Spleen (tissue), 11 donors: ENCODE measurements around the gene MCHR1. TPM values are rescaled to one million over a fixed set of nuclear protein-coding genes. Genes with fewer than 3 reads are reported as not detected.

ENCODE experiments used
- DNase-seq: peaks from one replicate; pipeline ENCODE4 v3.0.0-alpha.2; 2020
- H3K27ac ChIP-seq, 8 donors: fragments of 200-600 bp; sonication (generic) in 7 of 8; 1 replicate in 4 of 8; 2 replicates in 4 of 8; pipeline versions ENCODE4 v1.5.0 to v1.8.0; 2016 to 2021; ENCODE audit warnings: inconsistent platforms in 4 of 8, mild to moderate bottlenecking in 4 of 8, moderate library complexity in 1 of 8
- H3K27me3 ChIP-seq, 7 donors: fragments of 200-600 bp; sonication (generic) in 6 of 7; replicated peaks in 1 of 7; 1 replicate in 4 of 7; 2 replicates in 3 of 7; pipeline versions ENCODE4 v1.5.0 to v1.8.0; 2016 to 2021; ENCODE audit warnings: inconsistent platforms in 3 of 7, mild to moderate bottlenecking in 1 of 7
- H3K36me3 ChIP-seq, 6 donors: fragments of 200-600 bp; sonication (generic) in 5 of 6; 1 replicate in 4 of 6; 2 replicates in 2 of 6; pipeline versions ENCODE4 v1.5.0 to v1.8.0; 2016 to 2021; ENCODE audit warnings: inconsistent platforms in 2 of 6
- H3K4me1 ChIP-seq, 6 donors: fragments of 200-600 bp; sonication (generic) in 5 of 6; 1 replicate in 3 of 6; 2 replicates in 3 of 6; pipeline versions ENCODE4 v1.5.0 to v1.8.0; 2016 to 2021; ENCODE audit warnings: inconsistent platforms in 3 of 6
- H3K4me3 ChIP-seq, 8 donors: fragments of 200-600 bp; sonication (generic) in 7 of 8; 1 replicate in 4 of 8; 2 replicates in 4 of 8; pipeline versions ENCODE4 v1.5.0 to v1.8.0; 2016 to 2021; ENCODE audit warnings: inconsistent platforms in 4 of 8, mild to moderate bottlenecking in 4 of 8, moderate library complexity in 2 of 8
- H3K9me3 ChIP-seq, 8 donors: fragments of 200-600 bp; sonication (generic) in 7 of 8; 1 replicate in 4 of 8; 2 replicates in 4 of 8; pipeline versions ENCODE4 v1.5.0 to v1.8.0; 2016 to 2021; ENCODE audit warnings: inconsistent platforms in 4 of 8
- POLR2A ChIP-seq, 3 donors: fragments of 450-650 bp; IDR thresholded peaks; one replicate each; pipeline ENCODE4 v1.5.1; 2017; ENCODE audit warnings: antibody characterized with exemption in 3 of 3, mild to moderate bottlenecking in 1 of 3
- POLR2AphosphoS5 ChIP-seq, 3 donors: sonication (generic); formaldehyde crosslinking; IDR thresholded peaks; one replicate each; pipeline ENCODE4 v1.5.1; 2017; ENCODE audit warnings: antibody characterized with exemption in 3 of 3
- WGBS, 5 donors: extraction: QIAGEN DNeasy Blood & Tissue Kit in 3 of 5; methylation state at CpG; one replicate each; pipeline versions ENCODE4 v1.1.5 to v1.1.7; 2013 to 2018; 5-methylcytosine and 5-hydroxymethylcytosine counted together
- intact Hi-C: fragments of 100-400 bp; cut with DNase I; formaldehyde crosslinking; loops from one replicate; pipeline ENCODE4 v1.15.0; 2023; ENCODE audit warnings: low total_unique reads
- polyA plus RNA-seq, 3 donors: library from polyadenylated mRNA; stranded (reverse); fragments of 200-250 nt; gene quantifications; one replicate each; pipeline ENCODE4 v1.2.1, GENCODE V29; 2013
- total RNA-seq, 7 donors: library from RNA; depleted of rRNA in 3 of 7; stranded (reverse); fragments of >200 nt in 3 of 7; fragmentation: NEBNext Ultra II Directional in 4 of 7; extraction: Animal tissue kit (Norgen Biotek cat#: 25700) in 4 of 7; gene quantifications; one replicate each; pipeline versions ENCODE4 v1.1.0 to v1.2.1, GENCODE V29; 2016 to 2021
- TF ChIP-seq, protein P1 (sequence below), 11 experiments: fragments of 200-600 bp in 7 of 11; fragments of 450-650 bp in 4 of 11; sonication (generic) in 4 of 11; IDR thresholded peaks in 8 of 11; conservative IDR thresholded peaks in 3 of 11; 1 replicate in 7 of 11; 2 replicates in 4 of 11; pipeline versions ENCODE4 v1.4.0 to v1.8.0; 2016 to 2021; ENCODE audit warnings: antibody characterized with exemption in 11 of 11, inconsistent platforms in 4 of 11, mild to moderate bottlenecking in 1 of 11
- donor health status: healthy with polysubstance abuse.
- donor health status: DM: no; HTN: no; CAD: no; lungs with moderate emphysema.
- donor health status: DM: no; HTN: no; CAD: no.
- donor health status: Bipolar disorder and iron deficiency.
- donor health status: healthy.
- donor health status: DM: no; HTN: no; CAD: no.
- donor health status: DM: yes; HTN: yes; CAD: no.

The MCHR1 gene
- total and polyA plus RNA-seq, 10 donors, result 0.10 to 0.70 (median 0.23) TPM; not detected in 5

DNA sequence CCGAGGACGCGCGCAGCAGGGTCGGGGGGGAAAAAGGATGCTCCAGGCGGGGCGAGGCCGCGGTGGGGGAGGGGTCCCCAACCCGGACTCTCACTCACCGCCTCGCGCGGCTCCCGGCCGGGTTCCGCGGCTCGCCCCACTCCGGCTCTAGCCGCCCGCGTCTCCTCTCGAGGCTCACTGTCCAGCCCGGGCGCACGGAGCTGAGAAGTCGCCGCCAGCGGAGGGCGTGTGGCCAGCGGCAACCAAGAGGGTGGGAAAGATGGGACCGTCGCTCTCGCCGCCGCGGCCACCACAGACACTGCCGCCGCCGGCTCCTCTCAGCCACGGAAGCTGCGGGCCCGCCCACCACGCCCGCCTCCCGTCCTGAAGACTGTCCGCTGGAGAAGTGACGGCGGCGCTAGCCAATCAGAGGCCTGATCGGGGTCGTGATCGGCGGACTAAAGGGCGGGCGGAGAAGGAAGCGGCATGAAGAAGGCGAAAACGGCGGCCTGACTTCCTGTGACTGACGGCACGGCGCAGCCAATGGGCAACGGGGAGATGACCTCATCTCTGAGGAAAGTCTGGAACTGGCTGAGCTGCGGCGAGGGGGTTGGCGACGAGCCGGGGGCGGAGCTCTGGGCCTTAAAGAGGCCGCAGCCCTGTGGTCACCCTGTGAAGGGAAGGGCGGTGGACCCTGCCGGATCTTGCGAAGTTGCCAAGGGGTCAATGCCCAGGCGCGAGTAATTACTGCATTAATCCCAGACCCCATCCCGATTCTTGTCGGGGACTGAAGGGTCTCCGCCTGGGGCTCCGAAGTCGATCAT, 42.7 kb upstream of the MCHR1 start, which contains the start of gene MRTFA:
TSS of gene MRTFA (minus strand) at position 340 of the 803 bp plus-strand sequence.
- H3K27ac ChIP-seq, result peak within 1 kb of the TSS; percentile 93 to 97 (median 95)
- TF ChIP-seq POLR2A (IDR thresholded peaks at IDR 0.05) (peak; percentile 60 to 95 (median 90)), POLR2AphosphoS5 (IDR thresholded peaks at IDR 0.05) (peak; percentile 98 to 99 (median 99))
- TF ChIP-seq, protein P1, sequence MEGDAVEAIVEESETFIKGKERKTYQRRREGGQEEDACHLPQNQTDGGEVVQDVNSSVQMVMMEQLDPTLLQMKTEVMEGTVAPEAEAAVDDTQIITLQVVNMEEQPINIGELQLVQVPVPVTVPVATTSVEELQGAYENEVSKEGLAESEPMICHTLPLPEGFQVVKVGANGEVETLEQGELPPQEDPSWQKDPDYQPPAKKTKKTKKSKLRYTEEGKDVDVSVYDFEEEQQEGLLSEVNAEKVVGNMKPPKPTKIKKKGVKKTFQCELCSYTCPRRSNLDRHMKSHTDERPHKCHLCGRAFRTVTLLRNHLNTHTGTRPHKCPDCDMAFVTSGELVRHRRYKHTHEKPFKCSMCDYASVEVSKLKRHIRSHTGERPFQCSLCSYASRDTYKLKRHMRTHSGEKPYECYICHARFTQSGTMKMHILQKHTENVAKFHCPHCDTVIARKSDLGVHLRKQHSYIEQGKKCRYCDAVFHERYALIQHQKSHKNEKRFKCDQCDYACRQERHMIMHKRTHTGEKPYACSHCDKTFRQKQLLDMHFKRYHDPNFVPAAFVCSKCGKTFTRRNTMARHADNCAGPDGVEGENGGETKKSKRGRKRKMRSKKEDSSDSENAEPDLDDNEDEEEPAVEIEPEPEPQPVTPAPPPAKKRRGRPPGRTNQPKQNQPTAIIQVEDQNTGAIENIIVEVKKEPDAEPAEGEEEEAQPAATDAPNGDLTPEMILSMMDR (IDR thresholded peaks at IDR 0.05 in 8 of 11, conservative IDR thresholded peaks at IDR 0.05 in 3 of 11), result peak in 4 of 11 experiments; percentile 23 to 44 (median 26)
- no peaks in the 10 kb centered on the region for H3K36me3 ChIP-seq
- H3K9me3 ChIP-seq, result no peaks in the 10 kb centered on the region
- intact Hi-C loops, result no loop called here
- peak; percentile 100 for DNase-seq
- H3K4me1 ChIP-seq, result peaks cover 16 to 62% (median 50%) of the 10 kb centered on the region in 6 donors
- H3K27me3 ChIP-seq, result no peaks in the 10 kb centered on the region
- 0 to 2% (median 0%) methylated on average over 35 to 82 of the region's 82 CpGs for WGBS, 5 donors
- peak within 1 kb of the TSS; percentile 72 to 98 (median 93) for H3K4me3 ChIP-seq

DNA sequence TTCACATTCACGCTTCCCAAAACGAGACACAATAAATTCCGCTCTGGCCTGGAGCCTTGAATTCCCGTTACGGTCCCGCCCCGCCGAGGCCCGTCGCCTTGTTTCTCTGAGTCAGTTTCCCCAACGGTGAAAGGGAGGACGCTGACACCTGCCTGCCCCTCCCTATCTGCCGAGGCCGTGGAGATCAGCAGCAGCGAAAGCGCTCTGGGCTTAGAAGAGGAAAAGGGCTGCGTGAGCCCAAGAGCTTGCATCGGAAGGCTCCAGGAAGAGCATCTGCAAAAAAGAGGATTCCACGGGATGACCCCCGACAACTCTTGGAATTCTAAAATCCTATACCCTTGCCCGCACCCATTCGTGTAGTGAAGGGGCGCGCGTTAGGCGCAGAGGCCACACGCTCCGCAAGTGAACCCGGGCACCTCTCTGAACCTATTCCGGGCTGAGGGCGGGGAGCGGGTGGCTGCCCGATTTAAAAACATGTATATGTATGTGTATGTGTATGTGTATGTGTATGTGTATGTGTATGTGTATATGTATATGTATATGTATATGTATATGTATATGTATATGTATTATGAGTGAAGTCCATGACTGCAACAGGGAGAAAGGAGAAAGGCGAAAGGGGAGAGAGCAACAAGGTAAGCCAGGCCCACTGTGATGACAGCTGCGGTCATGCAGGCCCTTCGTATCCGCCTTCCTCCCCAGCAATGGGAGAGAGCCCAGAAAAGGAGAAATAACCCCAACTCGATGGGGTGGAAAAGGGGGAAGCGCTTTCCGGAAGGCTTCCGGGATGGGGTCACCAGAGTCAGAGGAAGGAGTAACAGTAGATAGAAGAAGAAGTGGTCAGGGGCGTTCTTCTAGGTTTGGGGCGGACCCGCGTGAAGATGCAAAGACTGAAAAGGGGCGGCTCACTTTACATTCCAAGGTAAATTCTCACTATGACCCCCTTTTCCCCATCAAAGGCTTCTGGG, 41.8 kb upstream of the MCHR1 start:
- H3K4me3 ChIP-seq, result peak overlapping the region; percentile 72 to 98 (median 93)
- no peaks in the 10 kb centered on the region for H3K27me3 ChIP-seq
- peaks cover 16 to 54% (median 45%) of the 10 kb centered on the region in 6 donors for H3K4me1 ChIP-seq
- H3K36me3 ChIP-seq, result no peaks in the 10 kb centered on the region
- H3K9me3 ChIP-seq, result no peaks in the 10 kb centered on the region
- peak overlapping the region; percentile 93 to 97 (median 95) for H3K27ac ChIP-seq
- 9 to 14% (median 11%) methylated on average over 44 to 46 of the region's 46 CpGs for WGBS, 5 donors
- TF ChIP-seq, protein P1 (IDR thresholded peaks at IDR 0.05 in 8 of 11, conservative IDR thresholded peaks at IDR 0.05 in 3 of 11), result no peak
- no peak for TF ChIP-seq POLR2A (IDR thresholded peaks at IDR 0.05)
- peak in 2 of 3 donors; percentile 20 to 81 for TF ChIP-seq POLR2AphosphoS5 (IDR thresholded peaks at IDR 0.05)
- DNase-seq, result peak; percentile 89
- intact Hi-C loops, result no loop called here

DNA sequence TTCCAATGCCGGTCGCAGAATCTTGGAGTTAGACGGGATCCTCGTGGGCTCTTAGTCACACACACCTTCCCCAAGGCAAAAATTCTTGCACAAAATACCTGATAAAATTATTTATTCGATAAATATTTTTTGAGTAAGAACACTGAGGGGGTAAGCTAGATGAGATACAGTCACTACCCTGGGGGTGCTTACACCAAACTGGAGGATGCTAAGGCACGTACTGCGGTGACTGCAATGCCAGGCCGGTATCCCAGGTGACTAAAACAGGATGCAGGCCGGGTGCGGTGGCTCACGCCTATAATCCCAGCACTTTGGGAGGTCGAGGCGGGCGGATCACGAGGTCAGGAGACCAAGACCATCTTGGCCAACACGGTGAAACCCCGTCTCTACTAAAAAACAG, 41.0 kb upstream of the MCHR1 start:
- intact Hi-C loops, result no loop called here
- DNase-seq, result peak; percentile 75
- Histone ChIP-seq H3K36me3 (no peaks in the 10 kb centered on the region), H3K27ac (peak overlapping the region in 5 of 8 donors; percentile 93 to 96 (median 95)), H3K4me3 (peak overlapping the region in 2 of 8 donors; percentile 83 to 98), H3K9me3 (no peaks in the 10 kb centered on the region), H3K4me1 (peaks cover 16 to 46% (median 37%) of the 10 kb centered on the region in 6 donors), H3K27me3 (no peaks in the 10 kb centered on the region)
- WGBS, 5 donors, result 94 to 97% (median 96%) methylated on average over 17 of the region's 17 CpGs
- TF ChIP-seq, protein P1 (IDR thresholded peaks at IDR 0.05 in 8 of 11, conservative IDR thresholded peaks at IDR 0.05 in 3 of 11), result no peak
- TF ChIP-seq POLR2AphosphoS5 (IDR thresholded peaks at IDR 0.05) (no peak), POLR2A (IDR thresholded peaks at IDR 0.05) (no peak)
